ENCODE results near the gene ERCC4.
"Not testable (repeated sequence)": the region's sequence is repeated elsewhere in the genome, so short reads cannot be mapped to it uniquely, and the experiment has no call there.

ERCC4 gene

GRCh38 chr16:13919683-13920509, at the start of gene ERCC4:
Gene ERCC4 (plus strand): TSS chr16:13920154. CDS start chr16:13920166, 12 bp downstream.
- H3K4me1 ChIP-seq (ENCODE audit: control insufficient read depth, insufficient read depth, low read length), result peaks cover 14% of the 10 kb centered on the region
- H3K27me3 ChIP-seq (ENCODE audit: control insufficient read depth in 1 of 2, insufficient read depth in 2 of 2, low read length in 2 of 2), result no peaks in the 10 kb centered on the region
- H3K4me3 ChIP-seq (ENCODE audit: low read length in 2 of 2), result peak within 1 kb of the TSS; percentile 98
- no peaks in the 10 kb centered on the region for H3K9me3 ChIP-seq (ENCODE audit: control insufficient read depth in 2 of 2, low read length in 2 of 2)
- peak within 1 kb of the TSS; percentile 53 for H3K27ac ChIP-seq (ENCODE audit: low read length)
- H3K9ac ChIP-seq (ENCODE audit: low read length in 2 of 2), result peak within 1 kb of the TSS; percentile 95 to 98
- peaks cover 4 to 6% of the 10 kb centered on the region in 2 donors for H3K36me3 ChIP-seq (ENCODE audit: control insufficient read depth in 2 of 2, insufficient read depth in 2 of 2, low read length in 2 of 2)

GRCh38 chr16:13873835-13874438, 46.0 kb upstream of the ERCC4 start:
- H3K9ac ChIP-seq (ENCODE audit: low read length in 2 of 2), result no peak overlapping the region
- no peaks in the 10 kb centered on the region for H3K27me3 ChIP-seq (ENCODE audit: control insufficient read depth in 1 of 2, insufficient read depth in 2 of 2, low read length in 2 of 2)
- H3K9me3 ChIP-seq (ENCODE audit: control insufficient read depth in 2 of 2, low read length in 2 of 2), result no peaks in the 10 kb centered on the region
- H3K36me3 ChIP-seq (ENCODE audit: control insufficient read depth in 2 of 2, insufficient read depth in 2 of 2, low read length in 2 of 2), result no peaks in the 10 kb centered on the region
- H3K27ac ChIP-seq (ENCODE audit: low read length), result no peak overlapping the region
- H3K4me3 ChIP-seq (ENCODE audit: low read length in 2 of 2), result no peak overlapping the region
- H3K4me1 ChIP-seq (ENCODE audit: control insufficient read depth, insufficient read depth, low read length), result no peaks in the 10 kb centered on the region

GRCh38 chr16:13875614-13876284, 44.2 kb upstream of the ERCC4 start:
- H3K9ac ChIP-seq (ENCODE audit: low read length in 2 of 2), result no peak overlapping the region
- H3K4me3 ChIP-seq (ENCODE audit: low read length in 2 of 2), result no peak overlapping the region
- H3K4me1 ChIP-seq (ENCODE audit: control insufficient read depth, insufficient read depth, low read length), result no peaks in the 10 kb centered on the region
- no peaks in the 10 kb centered on the region for H3K36me3 ChIP-seq (ENCODE audit: control insufficient read depth in 2 of 2, insufficient read depth in 2 of 2, low read length in 2 of 2)
- H3K9me3 ChIP-seq (ENCODE audit: control insufficient read depth in 2 of 2, low read length in 2 of 2), result no peaks in the 10 kb centered on the region
- no peaks in the 10 kb centered on the region for H3K27me3 ChIP-seq (ENCODE audit: control insufficient read depth in 1 of 2, insufficient read depth in 2 of 2, low read length in 2 of 2)
- H3K27ac ChIP-seq (ENCODE audit: low read length), result no peak overlapping the region

- H3K27ac ChIP-seq (ENCODE audit: low read length), result no peak overlapping the region
- H3K9me3 ChIP-seq (ENCODE audit: control insufficient read depth in 2 of 2, low read length in 2 of 2), result no peaks in the 10 kb centered on the region
- H3K4me3 ChIP-seq (ENCODE audit: low read length in 2 of 2), result no peak overlapping the region
- H3K27me3 ChIP-seq (ENCODE audit: control insufficient read depth in 1 of 2, insufficient read depth in 2 of 2, low read length in 2 of 2), result no peaks in the 10 kb centered on the region
- H3K4me1 ChIP-seq (ENCODE audit: control insufficient read depth, insufficient read depth, low read length), result no peaks in the 10 kb centered on the region
- no peaks in the 10 kb centered on the region for H3K36me3 ChIP-seq (ENCODE audit: control insufficient read depth in 2 of 2, insufficient read depth in 2 of 2, low read length in 2 of 2)
- no peak overlapping the region for H3K9ac ChIP-seq (ENCODE audit: low read length in 2 of 2)
Observed at GRCh38 chr16:13883276-13883675, 36.7 kb upstream of the ERCC4 start.

- Histone ChIP-seq H3K36me3 (ENCODE audit: control insufficient read depth in 2 of 2, insufficient read depth in 2 of 2, low read length in 2 of 2) (no peaks in the 10 kb centered on the region), H3K4me1 (ENCODE audit: control insufficient read depth, insufficient read depth, low read length) (no peaks in the 10 kb centered on the region), H3K4me3 (ENCODE audit: low read length in 2 of 2) (no peak overlapping the region), H3K27me3 (ENCODE audit: control insufficient read depth in 1 of 2, insufficient read depth in 2 of 2, low read length in 2 of 2) (no peaks in the 10 kb centered on the region), H3K9me3 (ENCODE audit: control insufficient read depth in 2 of 2, low read length in 2 of 2) (no peaks in the 10 kb centered on the region), H3K9ac (ENCODE audit: low read length in 2 of 2) (no peak overlapping the region), H3K27ac (ENCODE audit: low read length) (no peak overlapping the region)
Observed at GRCh38 chr16:13883881-13884280, 36.1 kb upstream of the ERCC4 start.

DNA sequence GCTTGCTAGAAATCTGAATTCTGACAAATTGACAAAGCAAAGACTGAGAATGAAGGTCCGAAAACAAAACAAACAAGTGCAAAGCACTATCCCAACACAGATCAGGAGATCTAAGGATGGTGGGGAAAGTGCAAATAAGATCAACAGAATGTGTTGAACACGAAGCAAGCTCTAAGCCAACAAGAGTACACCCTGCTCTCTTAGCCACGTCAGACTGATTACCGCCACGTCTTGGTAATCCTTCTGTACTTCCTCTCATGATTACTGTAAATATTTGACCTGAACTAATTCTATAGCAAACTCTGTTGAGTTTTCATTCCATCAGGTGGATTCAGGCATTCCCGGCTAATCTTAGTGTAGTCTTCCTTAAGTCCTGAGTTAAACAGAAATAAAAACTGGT, 34.3 kb upstream of the ERCC4 start:
- H3K27me3 ChIP-seq (ENCODE audit: control insufficient read depth in 1 of 2, insufficient read depth in 2 of 2, low read length in 2 of 2), result no peaks in the 10 kb centered on the region
- H3K9me3 ChIP-seq (ENCODE audit: control insufficient read depth in 2 of 2, low read length in 2 of 2), result no peaks in the 10 kb centered on the region
- no peak overlapping the region for H3K9ac ChIP-seq (ENCODE audit: low read length in 2 of 2)
- H3K36me3 ChIP-seq (ENCODE audit: control insufficient read depth in 2 of 2, insufficient read depth in 2 of 2, low read length in 2 of 2), result no peaks in the 10 kb centered on the region
- no peaks in the 10 kb centered on the region for H3K4me1 ChIP-seq (ENCODE audit: control insufficient read depth, insufficient read depth, low read length)
- no peak overlapping the region for H3K27ac ChIP-seq (ENCODE audit: low read length)
- H3K4me3 ChIP-seq (ENCODE audit: low read length in 2 of 2), result no peak overlapping the region

DNA sequence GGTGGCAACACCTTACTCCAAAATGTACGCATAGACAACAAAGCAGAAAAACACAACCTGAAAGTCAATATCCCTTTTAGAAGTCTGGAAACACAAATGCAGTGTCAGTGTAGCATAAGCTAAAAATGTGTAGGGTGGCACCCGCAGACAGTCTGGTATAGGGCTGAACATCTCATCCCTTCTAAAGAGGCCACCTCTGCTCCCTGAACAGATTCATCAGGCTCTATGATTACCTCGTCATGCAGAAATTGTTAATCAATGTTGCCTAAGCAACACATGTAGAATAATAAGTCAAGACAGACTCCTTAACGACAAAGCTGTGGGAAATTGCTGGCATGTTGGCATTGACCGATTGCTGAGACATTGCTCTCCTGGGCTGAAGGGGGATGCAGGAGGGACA, 33.3 kb upstream of the ERCC4 start:
- Histone ChIP-seq H3K9ac (ENCODE audit: low read length in 2 of 2) (no peak overlapping the region), H3K4me1 (ENCODE audit: control insufficient read depth, insufficient read depth, low read length) (no peaks in the 10 kb centered on the region), H3K27me3 (ENCODE audit: control insufficient read depth in 1 of 2, insufficient read depth in 2 of 2, low read length in 2 of 2) (no peaks in the 10 kb centered on the region), H3K27ac (ENCODE audit: low read length) (no peak overlapping the region), H3K36me3 (ENCODE audit: control insufficient read depth in 2 of 2, insufficient read depth in 2 of 2, low read length in 2 of 2) (no peaks in the 10 kb centered on the region), H3K9me3 (ENCODE audit: control insufficient read depth in 2 of 2, low read length in 2 of 2) (no peaks in the 10 kb centered on the region), H3K4me3 (ENCODE audit: low read length in 2 of 2) (no peak overlapping the region)

DNA sequence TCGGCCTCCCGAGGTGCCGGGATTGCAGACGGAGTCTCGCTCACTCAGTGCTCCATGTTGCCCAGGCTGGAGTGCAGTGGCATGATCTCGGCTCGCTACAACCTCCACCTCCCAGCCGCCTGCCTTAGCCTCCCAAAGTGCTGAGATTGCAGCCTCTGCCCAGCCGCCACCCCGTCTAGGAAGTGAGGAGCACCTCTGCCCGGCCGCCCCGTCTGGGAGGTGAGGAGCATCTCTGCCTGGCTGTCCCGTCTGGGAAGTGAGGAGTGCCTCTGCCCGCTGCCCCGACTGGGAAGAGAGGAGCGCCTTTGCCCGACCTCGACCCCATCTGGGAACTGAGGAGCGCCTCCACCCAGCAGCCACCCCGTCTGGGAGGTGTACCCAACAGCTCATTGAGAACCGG, 30.6 kb upstream of the ERCC4 start:
- H3K9ac ChIP-seq (ENCODE audit: low read length in 2 of 2); H3K4me3 ChIP-seq (ENCODE audit: low read length in 2 of 2); H3K27ac ChIP-seq (ENCODE audit: low read length); H3K36me3 ChIP-seq (ENCODE audit: control insufficient read depth in 2 of 2, insufficient read depth in 2 of 2, low read length in 2 of 2); H3K9me3 ChIP-seq (ENCODE audit: control insufficient read depth in 2 of 2, low read length in 2 of 2); H3K27me3 ChIP-seq (ENCODE audit: control insufficient read depth in 1 of 2, insufficient read depth in 2 of 2, low read length in 2 of 2); H3K4me1 ChIP-seq (ENCODE audit: control insufficient read depth, insufficient read depth, low read length): not testable (repeated sequence)

DNA sequence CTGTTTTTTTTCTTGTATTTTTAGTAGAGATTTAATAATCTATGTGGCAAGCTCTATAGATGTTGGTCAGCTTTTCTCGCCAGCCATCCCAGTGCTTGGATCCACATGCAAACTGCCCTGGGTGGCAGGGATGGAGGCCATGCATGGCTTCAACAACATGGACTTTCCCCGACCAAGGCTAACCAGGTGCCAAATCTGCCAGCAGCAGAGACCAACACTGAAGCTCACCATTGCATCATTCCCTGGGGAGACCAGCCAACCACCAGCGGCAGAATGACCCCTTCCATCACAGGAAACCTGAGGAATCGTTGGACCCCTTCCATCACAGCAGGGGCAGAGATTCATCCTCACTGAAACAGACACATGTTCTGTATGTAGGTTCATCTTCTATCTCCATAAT, 27.7 kb upstream of the ERCC4 start:
- H3K27me3 ChIP-seq (ENCODE audit: control insufficient read depth in 1 of 2, insufficient read depth in 2 of 2, low read length in 2 of 2), result no peaks in the 10 kb centered on the region
- H3K4me3 ChIP-seq (ENCODE audit: low read length in 2 of 2), result no peak overlapping the region
- no peaks in the 10 kb centered on the region for H3K4me1 ChIP-seq (ENCODE audit: control insufficient read depth, insufficient read depth, low read length)
- H3K9me3 ChIP-seq (ENCODE audit: control insufficient read depth in 2 of 2, low read length in 2 of 2), result peaks cover 0 to 4% of the 10 kb centered on the region in 2 donors
- H3K27ac ChIP-seq (ENCODE audit: low read length), result no peak overlapping the region
- H3K36me3 ChIP-seq (ENCODE audit: control insufficient read depth in 2 of 2, insufficient read depth in 2 of 2, low read length in 2 of 2), result no peaks in the 10 kb centered on the region
- H3K9ac ChIP-seq (ENCODE audit: low read length in 2 of 2), result no peak overlapping the region

DNA sequence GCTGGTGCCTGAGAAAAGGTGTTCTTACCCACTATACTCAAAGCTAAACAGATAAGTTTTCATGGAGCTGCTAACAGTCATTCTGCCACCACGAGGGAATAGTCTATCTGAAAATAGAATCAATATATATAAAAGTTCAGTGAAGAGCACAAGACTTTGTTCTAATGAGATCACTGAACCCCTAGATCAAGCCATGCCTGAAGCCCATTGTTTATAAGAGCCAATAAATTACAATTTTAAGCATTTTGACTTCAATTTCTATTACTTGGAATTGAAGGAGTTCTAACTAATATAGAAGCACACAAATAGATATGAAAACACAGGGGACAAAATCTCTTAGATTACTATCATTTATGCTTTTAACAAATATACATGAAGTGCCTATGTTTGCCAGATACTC, 24.4 kb upstream of the ERCC4 start:
- peaks cover 0 to 4% of the 10 kb centered on the region in 2 donors for H3K9me3 ChIP-seq (ENCODE audit: control insufficient read depth in 2 of 2, low read length in 2 of 2)
- no peaks in the 10 kb centered on the region for H3K4me1 ChIP-seq (ENCODE audit: control insufficient read depth, insufficient read depth, low read length)

More for the DNA sequence above, 24.4 kb upstream of the ERCC4 start:
- Histone ChIP-seq H3K36me3 (ENCODE audit: control insufficient read depth in 2 of 2, insufficient read depth in 2 of 2, low read length in 2 of 2) (no peaks in the 10 kb centered on the region), H3K27me3 (ENCODE audit: control insufficient read depth in 1 of 2, insufficient read depth in 2 of 2, low read length in 2 of 2) (no peaks in the 10 kb centered on the region), H3K4me3 (ENCODE audit: low read length in 2 of 2) (no peak overlapping the region), H3K9ac (ENCODE audit: low read length in 2 of 2) (no peak overlapping the region), H3K27ac (ENCODE audit: low read length) (no peak overlapping the region)

Measured in stomach smooth muscle (tissue), 2 donors.